Caco-2 (cell line): Measurements from ENCODE around the gene SGPP2. TPM values are rescaled to one million over a fixed set of nuclear protein-coding genes. Genes with fewer than 3 reads are reported as not detected.
A peak's percentile ranks its signal among the peaks of the same experiment; 100 is the strongest.

ENCODE experiments used
- BruUV-seq: library from RNA; stranded (reverse); fragments of 400-500 nt; replicated peaks from 2 replicates; lab custom pipeline; 2021; lab: Mats Ljungman, UMichigan
- CTCF ChIA-PET: fragments of 300-600 bp; sonication (Branson Sonifier 250); formaldehyde crosslinking; loops from one replicate; lab custom pipeline; 2022; ENCODE audit warnings: antibody characterized with exemption; lab: Charles Lee
- POLR2A ChIA-PET: fragments of 300-600 bp; sonication (Branson Sonifier 250); formaldehyde crosslinking; loops from one replicate; lab custom pipeline; 2022; ENCODE audit warnings: antibody characterized with exemption; lab: Charles Lee
- DNase-seq, 2 experiments: peaks; one replicate each; pipeline versions ENCODE4 v3.0.0 to v3.0.0-alpha.2; 2020 to 2022
- H3K27me3 ChIP-seq: replicated peaks from 2 replicates; pipeline ENCODE4 v1.6.0; 2011; ENCODE audit warnings: low read length; ENCODE audit not compliant: control insufficient read depth, insufficient read depth
- H3K36me3 ChIP-seq: 2 replicates; pipeline ENCODE4 v1.5.1; 2011; ENCODE audit warnings: low read length; ENCODE audit not compliant: control insufficient read depth, insufficient read depth
- H3K4me1 ChIP-seq: fragments of 250-450 bp; sonication (Bioruptor Pico); 2 replicates; pipeline ENCODE4 v1.5.1; 2020; ENCODE audit warnings: mild to moderate bottlenecking
- H3K4me3 ChIP-seq: 2 replicates; pipeline ENCODE4 v1.5.1; 2011; ENCODE audit warnings: low read depth, mild to moderate bottlenecking, control low read depth, low read length
- H3K9me3 ChIP-seq: fragments of 250-450 bp; sonication (Bioruptor Pico); 2 replicates; pipeline ENCODE4 v1.5.1; 2020; ENCODE audit warnings: mild to moderate bottlenecking, moderate library complexity
- H3K27ac Mint-ChIP-seq: one replicate; pipeline ENCODE4 v1.8.0; 2022; ENCODE audit warnings: mixed read lengths; ENCODE audit not compliant: unreplicated experiment
- H3K27me3 Mint-ChIP-seq: one replicate; pipeline ENCODE4 v1.8.0; 2022; ENCODE audit warnings: mixed read lengths; ENCODE audit not compliant: insufficient read depth, unreplicated experiment
- H3K36me3 Mint-ChIP-seq: one replicate; pipeline ENCODE4 v1.8.0; 2022; ENCODE audit warnings: mild to moderate bottlenecking, mixed read lengths; ENCODE audit not compliant: insufficient read depth, unreplicated experiment
- H3K4me1 Mint-ChIP-seq: one replicate; pipeline ENCODE4 v1.8.0; 2022; ENCODE audit warnings: low read depth, mixed read lengths; ENCODE audit not compliant: unreplicated experiment
- H3K4me3 Mint-ChIP-seq: one replicate; pipeline ENCODE4 v1.8.0; 2022; ENCODE audit warnings: mild to moderate bottlenecking, moderate library complexity, mixed read lengths; ENCODE audit not compliant: unreplicated experiment
- H3K9me3 Mint-ChIP-seq: one replicate; pipeline ENCODE4 v1.8.0; 2022; ENCODE audit warnings: mixed read lengths; ENCODE audit not compliant: unreplicated experiment
- intact Hi-C: fragments of 100-400 bp; cut with micrococcal nuclease; formaldehyde crosslinking; loops from one replicate; pipeline ENCODE4 v1.10.0; 2022; ENCODE audit not compliant: unreplicated experiment
- total RNA-seq: library from RNA; stranded (reverse); gene quantifications from 2 replicates; pipeline ENCODE4 v1.2.3, GENCODE V29; 2022
- TF ChIP-seq, protein P1 (sequence below), 2 experiments: fragments of 200-600 bp in 1 of 2; IDR thresholded peaks; 1 replicate in 1 of 2; 2 replicates in 1 of 2; pipeline versions ENCODE4 v1.5.1 to v1.8.0; 2011 to 2022; ENCODE audit warnings: antibody characterized with exemption in 1 of 2, control low read depth in 1 of 2, inconsistent platforms in 1 of 2, low read depth in 1 of 2, low read length in 1 of 2, mild to moderate bottlenecking in 1 of 2, moderate library complexity in 1 of 2; ENCODE audit not compliant: insufficient read depth in 1 of 2, severe bottlenecking in 1 of 2, unreplicated experiment in 1 of 2

The SGPP2 gene
- total RNA-seq, 1 experiment from 2014 or later = not detected

DNA sequence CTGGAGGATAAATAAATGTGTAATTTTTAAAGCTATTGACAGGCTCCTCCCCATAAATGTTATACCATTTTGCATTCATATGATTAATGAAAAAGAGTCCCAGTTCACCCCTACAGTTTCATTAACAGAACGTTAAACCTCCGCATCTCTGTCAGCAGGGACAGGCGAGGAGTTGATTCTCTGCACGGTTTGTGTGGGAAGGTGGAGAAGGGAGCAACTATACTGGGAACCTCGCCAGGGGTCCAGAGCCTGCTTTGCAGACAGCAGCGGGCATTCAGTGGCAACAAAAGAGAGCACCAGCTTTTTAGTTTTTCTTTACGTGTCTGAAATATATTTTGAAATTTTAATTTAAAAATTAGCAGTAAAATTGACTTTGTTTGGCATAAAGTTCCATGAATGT is 130.2 kb downstream of the SGPP2 start:
- peaks cover 11% of the 10 kb centered on the region for H3K27me3 Mint-ChIP-seq
- ChIA-PET POLR2A (no interaction called here), CTCF (no interaction called here)
- H3K27ac Mint-ChIP-seq = no peak overlapping the region
- no peaks in the 10 kb centered on the region for H3K4me1 ChIP-seq
- H3K4me3 ChIP-seq = no peak overlapping the region
- intact Hi-C loops = no loop called here
- no peaks in the 10 kb centered on the region for H3K36me3 ChIP-seq
- H3K9me3 ChIP-seq = no peaks in the 10 kb centered on the region
- H3K4me1 Mint-ChIP-seq = no peaks in the 10 kb centered on the region
- TF ChIP-seq, protein P1, sequence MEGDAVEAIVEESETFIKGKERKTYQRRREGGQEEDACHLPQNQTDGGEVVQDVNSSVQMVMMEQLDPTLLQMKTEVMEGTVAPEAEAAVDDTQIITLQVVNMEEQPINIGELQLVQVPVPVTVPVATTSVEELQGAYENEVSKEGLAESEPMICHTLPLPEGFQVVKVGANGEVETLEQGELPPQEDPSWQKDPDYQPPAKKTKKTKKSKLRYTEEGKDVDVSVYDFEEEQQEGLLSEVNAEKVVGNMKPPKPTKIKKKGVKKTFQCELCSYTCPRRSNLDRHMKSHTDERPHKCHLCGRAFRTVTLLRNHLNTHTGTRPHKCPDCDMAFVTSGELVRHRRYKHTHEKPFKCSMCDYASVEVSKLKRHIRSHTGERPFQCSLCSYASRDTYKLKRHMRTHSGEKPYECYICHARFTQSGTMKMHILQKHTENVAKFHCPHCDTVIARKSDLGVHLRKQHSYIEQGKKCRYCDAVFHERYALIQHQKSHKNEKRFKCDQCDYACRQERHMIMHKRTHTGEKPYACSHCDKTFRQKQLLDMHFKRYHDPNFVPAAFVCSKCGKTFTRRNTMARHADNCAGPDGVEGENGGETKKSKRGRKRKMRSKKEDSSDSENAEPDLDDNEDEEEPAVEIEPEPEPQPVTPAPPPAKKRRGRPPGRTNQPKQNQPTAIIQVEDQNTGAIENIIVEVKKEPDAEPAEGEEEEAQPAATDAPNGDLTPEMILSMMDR (IDR thresholded peaks at IDR 0.05; ENCODE audit: insufficient read depth in 1 of 2, low read depth in 1 of 2, low read length in 1 of 2, severe bottlenecking in 1 of 2, unreplicated experiment in 1 of 2) = no peak
- H3K27me3 ChIP-seq = no peaks in the 10 kb centered on the region; the same call in 1 of the 2 replicates
- DNase-seq = no peak
- H3K4me3 Mint-ChIP-seq = no peak overlapping the region
- no peaks in the 10 kb centered on the region for H3K9me3 Mint-ChIP-seq
- no TSS peak for BruUV-seq
- peaks cover 5% of the 10 kb centered on the region for H3K36me3 Mint-ChIP-seq

DNA sequence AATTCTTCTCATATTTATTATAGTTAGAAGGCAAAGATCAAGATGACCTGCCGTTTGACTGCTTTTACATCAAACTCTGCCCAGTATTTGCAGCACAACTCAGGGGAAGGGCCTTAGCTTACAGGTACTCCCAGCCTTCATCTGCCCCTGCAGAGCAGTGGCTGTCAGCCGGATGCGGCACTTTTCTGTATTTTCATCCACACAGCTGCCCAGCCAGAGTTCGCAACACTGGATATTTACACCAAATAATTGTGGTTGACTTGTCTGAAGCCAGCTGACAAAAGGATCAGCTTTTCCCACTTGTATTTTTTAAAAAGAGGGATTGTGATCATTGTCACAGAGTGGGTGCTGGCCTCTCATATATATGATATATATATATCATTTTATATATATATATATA is 136.8 kb downstream of the SGPP2 start:
- peaks cover 12% of the 10 kb centered on the region for H3K36me3 Mint-ChIP-seq
- H3K27ac Mint-ChIP-seq = no peak overlapping the region
- H3K27me3 ChIP-seq = no peaks in the 10 kb centered on the region
- H3K9me3 ChIP-seq = no peaks in the 10 kb centered on the region
- TF ChIP-seq, protein P1 (IDR thresholded peaks at IDR 0.05; ENCODE audit: insufficient read depth in 1 of 2, low read depth in 1 of 2, low read length in 1 of 2, severe bottlenecking in 1 of 2, unreplicated experiment in 1 of 2) = no peak
- POLR2A ChIA-PET = no interaction called here
- H3K4me3 Mint-ChIP-seq = no peak overlapping the region
- no peaks in the 10 kb centered on the region for H3K4me1 Mint-ChIP-seq
- CTCF ChIA-PET = interaction anchor here (1.4 to 1.8 kb wide), 2 partner anchors 243 to 523 kb away, joined by 5 to 13 read pairs; no protein-coding TSS in a partner anchor
- no peaks in the 10 kb centered on the region for H3K9me3 Mint-ChIP-seq
- no peaks in the 10 kb centered on the region for H3K4me1 ChIP-seq
- H3K27me3 Mint-ChIP-seq = peaks cover 5% of the 10 kb centered on the region
- DNase-seq = no peak
- H3K4me3 ChIP-seq = no peak overlapping the region
- no TSS peak for BruUV-seq
- intact Hi-C loops = loop anchor here (1.0 to 5.0 kb wide), 2 partner anchors 119 to 536 kb away; no protein-coding TSS in a partner anchor
- H3K36me3 ChIP-seq = no peaks in the 10 kb centered on the region

DNA sequence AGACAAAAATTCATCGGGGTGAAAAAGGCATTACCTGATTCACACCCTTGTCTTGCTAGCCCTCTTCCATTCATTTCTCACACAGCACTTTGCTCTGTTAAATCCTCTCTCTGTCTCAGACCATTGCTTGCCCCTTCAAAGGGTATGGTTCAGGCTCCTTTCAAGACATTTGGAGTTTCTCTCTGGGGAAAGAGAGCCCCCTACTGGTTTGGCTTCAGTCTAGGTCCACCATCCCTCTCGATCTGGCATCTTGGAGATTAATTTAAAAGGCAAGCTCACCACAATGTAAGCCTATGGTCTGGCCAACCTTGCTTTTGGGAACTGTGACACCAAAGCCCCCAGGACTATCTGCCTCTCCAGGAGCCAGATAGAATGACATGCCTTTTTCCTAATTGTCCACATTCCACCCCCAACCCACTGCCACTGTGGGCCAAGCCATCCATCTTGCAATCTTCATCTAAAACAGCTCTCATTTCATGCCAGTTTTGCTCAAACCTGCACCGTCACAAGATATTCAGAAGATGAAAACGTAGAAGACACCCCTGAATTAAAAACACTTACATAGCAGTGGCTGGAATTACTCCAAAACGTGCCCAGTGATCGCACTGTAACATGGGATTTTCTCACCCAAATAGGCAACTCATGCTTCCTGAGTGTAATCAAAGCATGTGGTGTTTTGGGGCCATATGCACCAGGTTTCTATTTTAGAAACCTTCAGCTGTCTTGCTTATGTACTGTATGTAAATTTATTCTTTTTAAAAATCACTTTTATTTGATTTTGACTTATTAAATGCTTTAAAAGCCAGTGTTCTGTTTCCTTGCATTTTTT is 137.7 kb downstream of the SGPP2 start:
- TF ChIP-seq, protein P1 (IDR thresholded peaks at IDR 0.05; ENCODE audit: insufficient read depth in 1 of 2, low read depth in 1 of 2, low read length in 1 of 2, severe bottlenecking in 1 of 2, unreplicated experiment in 1 of 2) = peak; percentile 58 to 80
- Mint-ChIP-seq H3K27me3 (peaks cover 4% of the 10 kb centered on the region), H3K4me1 (no peaks in the 10 kb centered on the region), H3K27ac (no peak overlapping the region), H3K4me3 (no peak overlapping the region), H3K36me3 (peaks cover 17% of the 10 kb centered on the region), H3K9me3 (no peaks in the 10 kb centered on the region)
- POLR2A ChIA-PET = no interaction called here
- CTCF ChIA-PET = interaction anchor here (1.4 to 1.8 kb wide), 2 partner anchors 244 to 523 kb away, joined by 5 to 13 read pairs; no protein-coding TSS in a partner anchor
- intact Hi-C loops = loop anchor here (1.0 to 5.0 kb wide), 4 partner anchors 120 to 537 kb away; no protein-coding TSS in a partner anchor
- no peaks in the 10 kb centered on the region for H3K27me3 ChIP-seq
- BruUV-seq = TSS peak; percentile 10
- no peaks in the 10 kb centered on the region for H3K36me3 ChIP-seq
- H3K4me3 ChIP-seq = no peak overlapping the region
- peak in 1 of 2 experiments; percentile 69 for DNase-seq
- no peaks in the 10 kb centered on the region for H3K9me3 ChIP-seq
- no peaks in the 10 kb centered on the region for H3K4me1 ChIP-seq
